Measurements from ENCODE around the gene ARMH3.

The ARMH3 gene

DNA sequence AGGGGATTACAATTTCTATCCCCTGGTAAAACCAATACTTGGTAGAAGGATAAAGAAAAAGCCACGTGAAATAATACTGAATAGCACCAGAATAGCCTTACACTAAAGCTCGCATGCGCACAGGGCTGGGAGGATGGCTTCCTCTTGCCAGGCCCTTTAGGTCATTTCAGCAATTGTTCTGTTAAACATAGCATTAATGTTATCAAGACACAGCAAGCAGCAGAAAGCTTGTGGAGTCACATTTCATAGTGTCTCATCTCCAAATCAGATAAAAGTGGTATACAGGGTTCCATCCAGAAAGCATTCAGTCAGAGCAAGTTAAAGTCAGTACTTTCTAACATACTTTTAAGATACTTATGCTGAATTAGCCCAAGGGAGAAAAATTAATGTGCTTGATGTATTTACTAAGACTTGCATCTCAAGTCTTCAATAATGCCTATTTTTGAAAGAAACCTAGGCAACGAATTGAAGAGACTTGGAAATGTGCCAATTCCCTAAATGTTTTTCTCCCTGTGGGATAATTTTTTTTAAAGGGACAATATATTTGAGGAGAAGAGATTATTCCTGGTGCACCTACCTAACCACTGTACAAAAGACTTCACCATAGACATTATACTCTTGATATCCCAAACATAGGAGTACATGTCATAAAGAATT is 258.4 kb downstream of the ARMH3 start:
- no peak for DNase-seq (ENCODE audit: low spot score)

Small RNA genes within 50 kb of the gene (small RNA-seq; reads per million reads assigned to genes)
- 0 to 0.03 reads per million in 2 experiments for gene AL500527.1
- 0 reads per million in 2 experiments for gene AL500527.2
- 0 reads per million in 2 experiments for gene RF00017
- gene RF00019 = 0 reads per million in 2 experiments
